IMR-90 (cell line): ENCODE measurements around the gene RRP15. TPM values are rescaled to one million over a fixed set of nuclear protein-coding genes. Genes with fewer than 3 reads are reported as not detected.

ENCODE experiments used
- ATAC-seq: fragments of 200-7000 bp; cut with Tn5 transposase; 2 replicates; pipeline ENCODE4 v1.9.1; 2020; ENCODE audit warnings: low read depth, mild to moderate bottlenecking, moderate library complexity
- BruUV-seq: library from RNA; stranded (reverse); fragments of 400-500 nt; replicated peaks from 2 replicates; lab custom pipeline; 2021; lab: Mats Ljungman, UMichigan
- CTCF ChIA-PET: fragments of 300-600 bp; formaldehyde crosslinking; extraction: SDS; loops from one replicate; lab custom pipeline; 2021; ENCODE audit warnings: antibody characterized with exemption; lab: Yijun Ruan, JAX
- POLR2A ChIA-PET: fragments of 300-600 bp; sonication (Branson Sonifier 250); formaldehyde crosslinking; loops from one replicate; lab custom pipeline; 2022; ENCODE audit warnings: antibody characterized with exemption; ENCODE audit not compliant: unreplicated experiment; lab: Charles Lee
- DNase-seq: peaks from one replicate; pipeline ENCODE4 v3.0.0; 2013
- H2AFZ ChIP-seq: replicated peaks from 2 replicates; pipeline ENCODE3; 2013; ENCODE audit warnings: low read length, mild to moderate bottlenecking; ENCODE audit not compliant: poor library complexity
- H2AK5ac ChIP-seq: 2 replicates; pipeline ENCODE4 v1.6.1; 2013; ENCODE audit warnings: low read depth, low read length, inconsistent platforms
- H2AK9ac ChIP-seq: replicated peaks from 2 replicates; pipeline ENCODE3; 2013; ENCODE audit warnings: mild to moderate bottlenecking, low read depth, low read length, moderate library complexity; ENCODE audit not compliant: poor library complexity
- H2BK120ac ChIP-seq: 2 replicates; pipeline ENCODE4 v1.6.1; 2013; ENCODE audit warnings: low read depth, low read length, inconsistent platforms
- H2BK15ac ChIP-seq: 3 replicates; pipeline ENCODE4 v1.6.1; 2013; ENCODE audit warnings: low read depth, low read length, inconsistent platforms
- H2BK20ac ChIP-seq: 2 replicates; pipeline ENCODE4 v1.6.1; 2013; ENCODE audit warnings: low read depth, mild to moderate bottlenecking, inconsistent platforms, low read length, moderate library complexity
- H2BK5ac ChIP-seq: 2 replicates; pipeline ENCODE4 v1.6.1; 2013; ENCODE audit warnings: mild to moderate bottlenecking, low read depth, low read length, inconsistent platforms; ENCODE audit not compliant: poor library complexity, severe bottlenecking
- H3K14ac ChIP-seq: replicated peaks from 2 replicates; pipeline ENCODE4 v1.6.1; 2013; ENCODE audit warnings: low read depth, low read length, inconsistent platforms
- H3K18ac ChIP-seq: 2 replicates; pipeline ENCODE4 v1.6.1; 2013; ENCODE audit warnings: low read depth, low read length, control low read depth
- H3K23ac ChIP-seq: 2 replicates; pipeline ENCODE4 v1.6.1; 2013; ENCODE audit warnings: low read depth, low read length, inconsistent platforms
- H3K27ac ChIP-seq: 2 replicates; pipeline ENCODE4 v1.5.1; 2013; ENCODE audit warnings: mild to moderate bottlenecking, control low read depth, low read length; ENCODE audit not compliant: insufficient read depth
- H3K27me3 ChIP-seq: 2 replicates; pipeline ENCODE4 v1.6.1; 2013; ENCODE audit warnings: low read length; ENCODE audit not compliant: control insufficient read depth, insufficient read depth
- H3K36me3 ChIP-seq: 2 replicates; pipeline ENCODE4 v1.6.1; 2013; ENCODE audit warnings: low read length, mixed read lengths; ENCODE audit not compliant: control insufficient read depth, insufficient read depth
- H3K4ac ChIP-seq: 2 replicates; pipeline ENCODE4 v1.6.1; 2013; ENCODE audit warnings: low read depth, low read length, inconsistent platforms
- H3K4me1 ChIP-seq: 2 replicates; pipeline ENCODE4 v1.6.1; 2013; ENCODE audit warnings: low read length, mixed read lengths; ENCODE audit not compliant: control insufficient read depth, insufficient read depth
- H3K4me2 ChIP-seq: 2 replicates; pipeline ENCODE4 v1.6.1; 2013; ENCODE audit warnings: low read depth, mild to moderate bottlenecking, control low read depth, low read length, moderate library complexity
- H3K4me3 ChIP-seq: 2 replicates; pipeline ENCODE4 v1.5.1; 2013; ENCODE audit warnings: low read depth, mild to moderate bottlenecking, control low read depth, low read length, moderate library complexity; ENCODE audit not compliant: insufficient read depth
- H3K56ac ChIP-seq: 2 replicates; pipeline ENCODE4 v1.6.1; 2013; ENCODE audit warnings: low read length, inconsistent platforms; ENCODE audit not compliant: insufficient read depth; ENCODE audit errors: extremely low read depth
- H3K79me1 ChIP-seq, 2 experiments: 2 replicates each; pipeline ENCODE4 v1.6.1; 2013; ENCODE audit warnings: low read length in 2 of 2, inconsistent platforms in 1 of 2, low read depth in 1 of 2
- H3K9ac ChIP-seq: 2 replicates; pipeline ENCODE4 v1.6.1; 2013; ENCODE audit warnings: low read depth, low read length, control low read depth
- H3K9me1 ChIP-seq: 2 replicates; pipeline ENCODE4 v1.6.1; 2013; ENCODE audit warnings: low read length, inconsistent platforms; ENCODE audit not compliant: insufficient read depth
- H3K9me3 ChIP-seq: 2 replicates; pipeline ENCODE4 v1.6.1; 2013; ENCODE audit warnings: low read length; ENCODE audit not compliant: control insufficient read depth, insufficient read depth
- H4K20me1 ChIP-seq: 2 replicates; pipeline ENCODE4 v1.6.1; 2013; ENCODE audit warnings: low read length, inconsistent platforms; ENCODE audit not compliant: insufficient read depth
- H4K5ac ChIP-seq: 2 replicates; pipeline ENCODE4 v1.6.1; 2013; ENCODE audit warnings: mild to moderate bottlenecking, low read depth, low read length, control low read depth
- H4K8ac ChIP-seq, 2 experiments: 2 replicates each; pipeline ENCODE4 v1.6.1; 2013; ENCODE audit warnings: low read depth in 2 of 2, low read length in 2 of 2, control low read depth in 1 of 2, inconsistent platforms in 1 of 2
- H4K91ac ChIP-seq: 2 replicates; pipeline ENCODE4 v1.6.1; 2013; ENCODE audit warnings: low read depth, low read length, inconsistent platforms; ENCODE audit not compliant: insufficient read depth
- MAFK ChIP-seq: IDR thresholded peaks from 2 replicates; pipeline ENCODE4 v1.6.1; 2012; ENCODE audit warnings: low read depth, low read length, improper control_type of control experiment
- POLR2A ChIP-seq: IDR thresholded peaks from 2 replicates; pipeline ENCODE4 v1.6.1; 2012; ENCODE audit warnings: mild to moderate bottlenecking, low read depth, low read length
- WGBS, 2 experiments: methylation state at CpG; one replicate each; pipeline versions ENCODE4 v1.1.5 to v1.1.7; 2013; ENCODE audit warnings: missing lambda C conversion rate in 2 of 2; ENCODE audit not compliant: insufficient read length in 1 of 2; ENCODE audit errors: extremely low coverage in 2 of 2; 5-methylcytosine and 5-hydroxymethylcytosine counted together
- dilution Hi-C: fragments of 300-500 bp; cut with HindIII; formaldehyde crosslinking; loops from one replicate; pipeline ENCODE4 v1.14.3; 2018; ENCODE audit warnings: low sequenced_read_pairs; ENCODE audit not compliant: unreplicated experiment
- in situ Hi-C: fragments of 300-500 bp; cut with MboI; formaldehyde crosslinking; loops from 3 replicates; pipeline ENCODE4 v1.14.3; 2019; ENCODE audit warnings: low sequenced_read_pairs, inconsistent platforms, mixed read lengths
- intact Hi-C: fragments of 100-400 bp; cut with micrococcal nuclease; formaldehyde crosslinking; loops from 2 replicates; pipeline ENCODE4 v1.10.0; 2022
- polyA plus RNA-seq, 3 experiments: library from polyadenylated mRNA; depleted of rRNA; stranded (reverse); fragments of >200 nt; gene quantifications; 2 replicates each; pipeline ENCODE4 v1.2.3, GENCODE V29; 2012; ENCODE audit warnings: low replicate concordance in 1 of 3
- total RNA-seq: library from RNA; depleted of rRNA; stranded (reverse); fragments of >200 nt; gene quantifications from 2 replicates; pipeline ENCODE4 v1.2.3, GENCODE V29; 2012

The RRP15 gene
- total and polyA plus RNA-seq, 2 of the 4 experiments (the other 2 are of a cell fraction) = 3.1 to 4.1 TPM

GRCh38 chr1:218347336-218347722 lies 62.2 kb downstream of the RRP15 start:
- Histone ChIP-seq H3K23ac (peak overlapping the region; percentile 89; the same call in 1 of the 2 replicates), H3K9me3 (no peaks in the 10 kb centered on the region), H3K36me3 (no peaks in the 10 kb centered on the region), H3K79me1 (peaks cover 0 to 12% of the 10 kb centered on the region in 2 experiments; a peak in 3 of 4 replicates), H3K56ac (peak overlapping the region; percentile 71), H2AK5ac (no peak overlapping the region), H3K9me1 (peaks cover 3% of the 10 kb centered on the region; the same call in 1 of the 2 replicates), H4K8ac (peak overlapping the region; percentile 48), H3K4me2 (peak overlapping the region; percentile 87), H2BK5ac (peak overlapping the region; percentile 12), H4K91ac (peak overlapping the region; percentile 84), H2AFZ (peak overlapping the region; percentile 86), H3K18ac (peak overlapping the region; percentile 89), H2BK20ac (peak overlapping the region; percentile 45; the same call in 1 of the 2 replicates), H2BK15ac (peak overlapping the region; percentile 93), H3K9ac (peak overlapping the region; percentile 94), H3K4me1 (peaks cover 6% of the 10 kb centered on the region), H3K4ac (peak overlapping the region; percentile 77), H2BK120ac (peak overlapping the region; percentile 86), H3K27me3 (no peaks in the 10 kb centered on the region), H2AK9ac (no peak overlapping the region), H3K27ac (peak overlapping the region; percentile 76), H4K5ac (peak overlapping the region; percentile 87), H3K14ac (peak overlapping the region; percentile 86), H4K20me1 (no peaks in the 10 kb centered on the region), H3K4me3 (peak overlapping the region; percentile 81)
- no TSS peak for BruUV-seq
- DNase-seq = peak; percentile 30
- CTCF ChIA-PET = interaction anchor here (1.1 kb wide), 1 partner anchor 719 kb away, joined by 3 read pairs; no protein-coding TSS in a partner anchor
- intact Hi-C loops = loop anchor here (2.0 to 10.0 kb wide), 7 partner anchors 325 to 1220 kb away; partner anchors contain the start of gene LYPLAL1
- WGBS, 2 experiments = 0% methylated on average over 8 of the region's 14 CpGs; no CpG with 5 or more reads in 1 of the 2 experiments
- in situ Hi-C loops = loop anchor here (5.0 to 10.0 kb wide), 3 partner anchors 720 to 1037 kb away; partner anchors contain the start of gene LYPLAL1
- peak; percentile 12 for ATAC-seq
- POLR2A ChIA-PET = interaction anchor here (0.7 to 1.4 kb wide), 3 partner anchors 11 to 32 kb away, joined by 3 to 5 read pairs (median 4); no protein-coding TSS in a partner anchor
- no peak for TF ChIP-seq MAFK
- 0 out of 2 replicates have a peak, but pooled peaks have one; percentile 5 for TF ChIP-seq POLR2A
- dilution Hi-C loops = no loop called here
